ENCODE results near the gene GAS2L1.

The GAS2L1 gene

DNA sequence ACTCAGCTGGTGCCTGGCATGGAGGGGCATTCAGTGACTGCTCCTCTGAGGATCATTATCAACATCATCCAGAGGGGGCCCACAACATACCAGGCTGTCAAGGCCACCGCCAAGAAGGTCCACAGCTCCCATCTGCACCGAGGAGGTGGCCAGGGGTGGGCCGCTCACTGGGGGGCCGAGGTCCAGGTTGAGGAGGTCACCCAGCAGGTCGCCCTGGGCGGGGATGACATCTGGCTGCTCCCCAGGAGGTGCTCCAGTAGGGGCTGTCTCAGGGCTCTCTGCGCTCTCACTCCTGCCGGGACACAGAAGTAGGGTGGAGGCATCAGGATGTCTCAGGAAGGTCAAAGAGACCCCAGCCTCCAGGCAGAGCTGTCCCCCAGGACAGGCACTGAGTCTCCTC lies 34.1 kb downstream of the GAS2L1 start:
- TF ChIP-seq, protein P1, sequence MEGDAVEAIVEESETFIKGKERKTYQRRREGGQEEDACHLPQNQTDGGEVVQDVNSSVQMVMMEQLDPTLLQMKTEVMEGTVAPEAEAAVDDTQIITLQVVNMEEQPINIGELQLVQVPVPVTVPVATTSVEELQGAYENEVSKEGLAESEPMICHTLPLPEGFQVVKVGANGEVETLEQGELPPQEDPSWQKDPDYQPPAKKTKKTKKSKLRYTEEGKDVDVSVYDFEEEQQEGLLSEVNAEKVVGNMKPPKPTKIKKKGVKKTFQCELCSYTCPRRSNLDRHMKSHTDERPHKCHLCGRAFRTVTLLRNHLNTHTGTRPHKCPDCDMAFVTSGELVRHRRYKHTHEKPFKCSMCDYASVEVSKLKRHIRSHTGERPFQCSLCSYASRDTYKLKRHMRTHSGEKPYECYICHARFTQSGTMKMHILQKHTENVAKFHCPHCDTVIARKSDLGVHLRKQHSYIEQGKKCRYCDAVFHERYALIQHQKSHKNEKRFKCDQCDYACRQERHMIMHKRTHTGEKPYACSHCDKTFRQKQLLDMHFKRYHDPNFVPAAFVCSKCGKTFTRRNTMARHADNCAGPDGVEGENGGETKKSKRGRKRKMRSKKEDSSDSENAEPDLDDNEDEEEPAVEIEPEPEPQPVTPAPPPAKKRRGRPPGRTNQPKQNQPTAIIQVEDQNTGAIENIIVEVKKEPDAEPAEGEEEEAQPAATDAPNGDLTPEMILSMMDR (IDR thresholded peaks at IDR 0.05), result no peak
- Histone ChIP-seq H3K36me3 (peaks cover 98% of the 10 kb centered on the region), H3K4me1 (ENCODE audit: control insufficient read depth in 1 of 2, insufficient read depth in 1 of 2, low read depth in 1 of 2, low read length in 1 of 2) (peaks cover 0 to 9% of the 10 kb centered on the region in 2 experiments), H3K9me3 (no peaks in the 10 kb centered on the region), H3K27me3 (no peaks in the 10 kb centered on the region), H3K27ac (no peak overlapping the region), H3K4me3 (ENCODE audit: low read depth in 1 of 2, low read length in 1 of 2) (no peak overlapping the region)

- H3K36me3 ChIP-seq, result peaks cover 98% of the 10 kb centered on the region
These were observed 34.8 kb downstream of the GAS2L1 start for GRCh38 chr22:29341056-29341848.

DNA sequence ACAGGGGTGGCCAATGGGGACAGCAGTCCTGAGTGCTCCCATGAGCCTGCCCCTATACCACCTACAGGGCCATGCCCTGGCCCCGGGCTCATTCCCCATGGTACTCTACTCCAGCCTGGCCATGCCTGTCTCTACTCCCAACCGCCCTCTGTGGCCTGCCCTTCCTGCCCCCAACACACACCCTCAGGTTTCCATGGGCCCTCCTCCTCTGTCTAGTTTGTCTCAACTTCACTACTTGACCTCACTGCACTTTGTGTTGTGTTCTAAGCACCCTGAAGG lies 35.3 kb downstream of the GAS2L1 start:
- Histone ChIP-seq H3K27ac (no peak overlapping the region), H3K4me3 (ENCODE audit: low read depth in 1 of 2, low read length in 1 of 2) (no peak overlapping the region), H3K4me1 (ENCODE audit: control insufficient read depth in 1 of 2, insufficient read depth in 1 of 2, low read depth in 1 of 2, low read length in 1 of 2) (peaks cover 0 to 9% of the 10 kb centered on the region in 2 experiments), H3K9me3 (no peaks in the 10 kb centered on the region), H3K36me3 (peaks cover 98% of the 10 kb centered on the region), H3K27me3 (no peaks in the 10 kb centered on the region)
- TF ChIP-seq, protein P1 (IDR thresholded peaks at IDR 0.05), result no peak

More at GRCh38 chr22:29341056-29341848, 34.8 kb downstream of the GAS2L1 start:
- peaks cover 0 to 9% of the 10 kb centered on the region in 2 experiments for H3K4me1 ChIP-seq (ENCODE audit: control insufficient read depth in 1 of 2, insufficient read depth in 1 of 2, low read depth in 1 of 2, low read length in 1 of 2)
- no peak overlapping the region for H3K4me3 ChIP-seq (ENCODE audit: low read depth in 1 of 2, low read length in 1 of 2)
- H3K27ac ChIP-seq, result no peak overlapping the region
- no peaks in the 10 kb centered on the region for H3K9me3 ChIP-seq
- H3K27me3 ChIP-seq, result no peaks in the 10 kb centered on the region
- TF ChIP-seq, protein P1 (IDR thresholded peaks at IDR 0.05), result no peak

DNA sequence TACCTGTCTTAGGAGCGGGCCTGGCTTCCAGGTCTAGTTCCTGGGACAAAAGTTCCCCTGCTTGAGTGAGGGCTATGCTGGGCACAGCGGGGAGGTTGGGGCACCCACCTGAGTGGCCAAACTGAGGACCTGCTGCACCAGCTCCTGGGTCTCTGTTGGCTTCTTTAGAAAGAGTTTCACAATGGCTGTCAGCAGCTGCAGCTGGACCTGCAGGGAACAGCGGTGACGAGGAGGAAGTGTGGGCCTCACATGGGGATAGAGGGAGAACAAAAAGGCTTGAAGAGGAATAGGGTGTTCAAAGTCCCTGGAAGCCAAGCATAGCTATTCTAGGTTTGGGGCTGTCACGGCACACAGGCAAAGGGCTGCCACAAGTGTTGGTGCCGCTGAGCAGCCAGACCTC lies 35.7 kb downstream of the GAS2L1 start:
- H3K9me3 ChIP-seq, result no peaks in the 10 kb centered on the region
- no peaks in the 10 kb centered on the region for H3K27me3 ChIP-seq
- H3K36me3 ChIP-seq, result peaks cover 98% of the 10 kb centered on the region
- TF ChIP-seq, protein P1 (IDR thresholded peaks at IDR 0.05), result no peak
- no peak overlapping the region for H3K4me3 ChIP-seq (ENCODE audit: low read depth in 1 of 2, low read length in 1 of 2)
- H3K4me1 ChIP-seq (ENCODE audit: control insufficient read depth in 1 of 2, insufficient read depth in 1 of 2, low read depth in 1 of 2, low read length in 1 of 2), result peaks cover 0 to 9% of the 10 kb centered on the region in 2 experiments
- no peak overlapping the region for H3K27ac ChIP-seq

DNA sequence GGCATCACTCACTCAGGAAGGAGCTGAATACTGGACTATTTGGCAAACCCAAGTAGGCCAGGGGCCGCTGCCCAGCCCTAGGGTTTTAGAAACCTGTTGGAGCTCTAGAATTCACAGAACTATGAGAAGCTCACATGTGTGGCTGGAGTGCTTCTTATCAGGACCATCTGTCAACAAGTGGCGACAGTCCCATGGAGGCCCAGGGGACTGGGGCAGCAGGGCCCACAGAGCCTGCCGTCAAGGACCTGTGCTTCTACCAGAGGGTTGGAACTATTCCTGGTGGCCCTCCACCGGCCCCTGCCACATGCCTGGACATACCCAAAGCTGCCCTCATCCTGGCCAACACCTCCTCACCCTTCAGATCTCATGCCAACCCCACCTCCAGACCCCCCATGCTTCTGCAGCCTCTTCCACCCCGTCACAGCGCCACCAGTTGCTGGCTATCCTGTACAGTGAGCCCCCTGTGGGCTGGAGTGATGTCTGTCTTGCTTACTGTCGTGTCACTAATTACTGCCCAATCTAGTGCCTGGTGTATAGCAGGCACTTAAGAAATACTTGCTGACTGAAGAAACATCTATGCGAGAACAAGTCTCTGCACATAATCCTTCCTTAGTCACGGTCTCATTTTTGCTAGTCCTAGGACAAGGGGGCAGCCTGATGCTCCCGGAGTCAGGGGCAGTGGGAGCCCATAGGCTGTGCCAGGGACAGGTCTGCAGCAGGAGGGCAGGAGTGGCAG lies 36.3 kb downstream of the GAS2L1 start:
- Histone ChIP-seq H3K4me3 (ENCODE audit: low read depth in 1 of 2, low read length in 1 of 2) (no peak overlapping the region), H3K27me3 (no peaks in the 10 kb centered on the region), H3K4me1 (ENCODE audit: control insufficient read depth in 1 of 2, insufficient read depth in 1 of 2, low read depth in 1 of 2, low read length in 1 of 2) (peaks cover 0 to 9% of the 10 kb centered on the region in 2 experiments), H3K27ac (no peak overlapping the region), H3K9me3 (no peaks in the 10 kb centered on the region), H3K36me3 (peaks cover 98% of the 10 kb centered on the region)
- TF ChIP-seq, protein P1 (IDR thresholded peaks at IDR 0.05), result no peak
